BE2C (cell line): Measurements from ENCODE around the gene PLA2G6.

Experiments
- DNase-seq: peaks from one replicate; pipeline ENCODE4 v3.0.0-alpha.2; 2020
- H3K27me3 ChIP-seq: fragments of 250-450 bp; sonication (Bioruptor Pico); 2 replicates; pipeline ENCODE4 v1.5.1; 2020; ENCODE audit warnings: mild to moderate bottlenecking
- H3K36me3 ChIP-seq: fragments of 250-450 bp; sonication (Bioruptor Pico); 2 replicates; pipeline ENCODE4 v1.5.1; 2020; ENCODE audit warnings: mild to moderate bottlenecking
- H3K4me1 ChIP-seq: fragments of 250-450 bp; sonication (Bioruptor Pico); 2 replicates; pipeline ENCODE4 v1.5.1; 2020
- H3K4me3 ChIP-seq: 2 replicates; pipeline ENCODE4 v1.5.1; 2011; ENCODE audit warnings: low read depth, low read length
- H3K9me3 ChIP-seq: fragments of 250-450 bp; sonication (Bioruptor Pico); 2 replicates; pipeline ENCODE4 v1.5.1; 2020
- CTCF ChIP-seq: IDR thresholded peaks from 2 replicates; pipeline ENCODE4 v1.5.1; 2012; ENCODE audit warnings: mild to moderate bottlenecking, low read depth, low read length

The PLA2G6 gene

GRCh38 chr22:38067028-38067415 lies 114.6 kb downstream of the PLA2G6 start:
- Histone ChIP-seq H3K9me3 (no peaks in the 10 kb centered on the region), H3K27me3 (no peaks in the 10 kb centered on the region), H3K4me3 (no peak overlapping the region), H3K4me1 (no peaks in the 10 kb centered on the region), H3K36me3 (no peaks in the 10 kb centered on the region)
- TF ChIP-seq CTCF, result no peak
- no peak for DNase-seq

DNA sequence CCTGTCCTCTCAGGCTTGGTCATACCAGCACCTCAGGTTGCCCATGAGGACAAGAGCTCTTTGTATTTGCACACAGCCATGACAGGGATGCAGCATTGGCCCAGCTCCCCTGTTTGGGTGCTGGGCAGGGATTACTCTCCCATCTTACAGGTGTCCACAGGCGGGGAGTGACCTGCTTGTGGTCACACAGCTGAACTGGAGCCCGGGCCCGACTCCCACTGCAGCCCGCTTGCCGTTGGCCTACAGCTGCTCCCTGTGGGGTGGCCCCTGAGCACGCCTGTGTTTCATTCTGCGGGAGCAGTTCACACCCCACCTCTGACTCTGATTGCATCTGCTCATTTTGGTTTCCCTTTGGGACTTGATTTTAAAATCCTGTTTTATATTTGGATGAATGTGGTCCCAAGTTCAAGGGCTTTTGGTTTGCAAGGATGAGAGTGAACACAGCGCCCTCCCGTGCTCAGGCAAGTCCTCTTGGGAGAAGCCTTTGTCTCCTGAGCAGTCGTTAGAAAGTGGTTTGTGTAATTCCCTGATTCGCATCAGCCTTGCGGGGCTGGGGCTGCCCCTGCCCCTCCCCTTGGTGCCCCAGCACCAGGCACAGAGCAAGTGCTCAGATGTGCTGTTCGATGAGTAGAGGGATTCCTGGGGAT lies 115.1 kb downstream of the PLA2G6 start:
- Histone ChIP-seq H3K27me3 (no peaks in the 10 kb centered on the region), H3K9me3 (no peaks in the 10 kb centered on the region), H3K4me3 (no peak overlapping the region), H3K4me1 (no peaks in the 10 kb centered on the region), H3K36me3 (no peaks in the 10 kb centered on the region)
- DNase-seq, result no peak
- TF ChIP-seq CTCF, result no peak; the same call in none of the 2 replicates

DNA sequence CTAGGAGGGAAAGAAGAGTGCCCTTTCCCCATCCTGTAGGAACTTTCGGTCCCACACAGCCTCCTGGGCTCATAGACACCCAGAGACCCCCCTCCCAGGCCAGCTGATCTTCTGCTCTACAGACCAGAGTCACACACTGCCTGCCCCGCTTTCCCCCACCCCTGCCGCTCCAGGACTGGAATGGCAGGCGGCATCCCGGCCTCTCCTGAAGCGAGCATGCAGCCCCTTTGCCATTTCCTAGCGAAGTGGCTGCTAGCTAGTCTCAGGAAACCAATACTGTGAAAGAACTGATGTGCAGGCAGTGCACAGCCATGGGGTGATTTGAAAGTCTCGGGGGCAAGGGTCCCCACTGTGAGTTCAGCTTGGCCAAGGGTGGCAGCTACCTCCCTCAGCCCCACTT lies 116.1 kb downstream of the PLA2G6 start:
- H3K27me3 ChIP-seq, result no peaks in the 10 kb centered on the region
- no peaks in the 10 kb centered on the region for H3K4me1 ChIP-seq
- DNase-seq, result no peak
- H3K36me3 ChIP-seq, result no peaks in the 10 kb centered on the region
- H3K9me3 ChIP-seq, result no peaks in the 10 kb centered on the region
- no peak for TF ChIP-seq CTCF
- no peak overlapping the region for H3K4me3 ChIP-seq

DNA sequence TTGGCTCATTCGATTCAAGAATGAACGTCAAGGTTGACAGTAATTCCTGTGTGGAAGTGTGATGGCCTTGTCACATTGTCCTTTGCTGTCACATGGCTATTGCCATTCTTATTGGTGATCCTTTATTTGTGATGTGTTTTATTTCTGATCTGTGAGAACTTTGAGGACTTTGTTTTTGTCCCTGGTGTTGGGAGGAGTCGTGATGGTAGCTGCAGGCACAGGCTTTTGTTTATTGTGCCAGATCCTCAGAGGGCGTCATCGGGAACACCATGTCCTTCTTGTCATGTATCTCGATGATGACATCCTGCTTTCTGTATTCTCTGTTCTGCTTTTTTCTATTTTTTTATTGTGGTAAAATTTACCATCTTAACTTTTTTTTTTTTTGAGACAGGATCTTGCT lies 118.8 kb downstream of the PLA2G6 start:
- Histone ChIP-seq H3K4me1 (no peaks in the 10 kb centered on the region), H3K4me3 (no peak overlapping the region), H3K36me3 (no peaks in the 10 kb centered on the region), H3K27me3 (no peaks in the 10 kb centered on the region), H3K9me3 (no peaks in the 10 kb centered on the region)
- TF ChIP-seq CTCF, result no peak
- DNase-seq, result no peak
